ENCODE data around the gene POU2AF3.
"Not testable (repeated sequence)": the region's sequence is repeated elsewhere in the genome, so short reads cannot be mapped to it uniquely, and the experiment has no call there.

POU2AF3 gene

DNA sequence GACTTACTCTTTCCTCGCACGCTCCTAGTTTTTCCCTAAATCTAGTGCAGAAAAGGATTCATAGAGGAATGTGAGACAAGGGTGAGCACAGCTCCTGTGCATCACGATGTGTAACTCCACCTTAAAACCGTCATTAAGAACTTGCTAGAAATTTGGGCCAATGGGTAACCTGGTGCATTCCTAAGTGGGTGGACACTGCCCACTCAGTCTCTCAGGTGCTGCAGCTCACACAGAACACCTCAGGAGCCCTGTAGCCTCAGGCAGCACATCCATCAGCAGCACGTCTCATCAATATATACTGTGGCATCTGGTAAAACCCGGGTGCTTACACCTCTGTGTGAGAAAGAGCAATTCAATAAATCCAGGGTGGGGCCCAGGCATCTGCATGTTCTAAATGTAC is 12.4 kb downstream of the POU2AF3 start:
- no peaks in the 10 kb centered on the region for H3K4me1 ChIP-seq (ENCODE audit: insufficient read depth, low read length)
- no peak overlapping the region for H3K4me3 ChIP-seq (ENCODE audit: low read length)
- no peaks in the 10 kb centered on the region for H3K9me3 ChIP-seq (ENCODE audit: insufficient read depth, low read depth, low read length)
- H3K36me3 ChIP-seq (ENCODE audit: insufficient read depth, low read length): no peaks in the 10 kb centered on the region
- H3K9ac ChIP-seq (ENCODE audit: low read depth, low read length): no peak overlapping the region
- no peak overlapping the region for H3K27ac ChIP-seq (ENCODE audit: low read depth, low read length)
- WGBS: 84% methylated on average over 6 of the region's 6 CpGs
- no peaks in the 10 kb centered on the region for H3K27me3 ChIP-seq (ENCODE audit: insufficient read depth, low read length)

DNA sequence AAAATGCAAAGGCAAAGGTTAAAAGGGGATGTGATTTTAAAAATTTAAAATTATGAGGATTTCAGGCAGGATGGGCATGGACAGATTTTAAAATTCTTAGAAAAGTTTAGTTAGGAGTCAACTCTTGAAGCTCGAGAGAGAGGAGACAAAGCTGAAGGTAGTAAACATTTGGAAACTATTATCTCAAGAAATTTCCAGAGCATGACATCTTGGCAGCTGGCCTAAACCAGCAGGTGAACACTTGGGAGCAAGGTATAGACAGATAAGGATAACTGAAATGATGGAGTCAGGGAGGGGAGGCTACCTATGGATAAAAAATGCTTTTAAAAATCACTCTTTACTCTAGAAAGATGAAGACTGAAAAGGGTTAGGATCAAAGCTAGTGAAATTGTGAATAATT is 13.7 kb downstream of the POU2AF3 start:
- no peaks in the 10 kb centered on the region for H3K36me3 ChIP-seq (ENCODE audit: insufficient read depth, low read length)
- WGBS: 100% methylated on average over 1 of the region's 1 CpG
- H3K9me3 ChIP-seq (ENCODE audit: insufficient read depth, low read depth, low read length): no peaks in the 10 kb centered on the region
- no peak overlapping the region for H3K9ac ChIP-seq (ENCODE audit: low read depth, low read length)
- H3K4me3 ChIP-seq (ENCODE audit: low read length): no peak overlapping the region
- no peaks in the 10 kb centered on the region for H3K27me3 ChIP-seq (ENCODE audit: insufficient read depth, low read length)
- H3K27ac ChIP-seq (ENCODE audit: low read depth, low read length): no peak overlapping the region
- H3K4me1 ChIP-seq (ENCODE audit: insufficient read depth, low read length): no peaks in the 10 kb centered on the region

DNA sequence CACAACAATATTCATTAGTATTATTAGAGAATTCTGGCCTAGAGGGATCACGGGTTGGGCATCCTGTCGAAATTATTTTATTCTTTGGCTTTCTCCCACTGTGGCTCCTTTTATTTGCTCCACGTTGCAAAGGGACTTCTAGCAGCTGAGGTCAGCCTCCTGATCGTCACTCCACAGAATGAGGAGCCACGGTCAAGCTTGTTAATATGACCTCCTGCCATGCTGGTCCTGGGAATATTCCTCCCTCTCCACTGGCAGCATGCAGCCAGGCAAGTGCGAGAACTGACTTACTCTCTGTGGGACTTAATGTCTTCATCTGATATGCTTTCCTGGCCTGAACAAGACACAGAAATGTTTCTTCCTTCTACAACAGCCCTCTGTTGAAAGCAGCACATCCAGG is 20.9 kb downstream of the POU2AF3 start:
- Histone ChIP-seq H3K9ac (ENCODE audit: low read depth, low read length) (no peak overlapping the region), H3K27me3 (ENCODE audit: insufficient read depth, low read length) (no peaks in the 10 kb centered on the region), H3K27ac (ENCODE audit: low read depth, low read length) (no peak overlapping the region), H3K4me3 (ENCODE audit: low read length) (no peak overlapping the region), H3K9me3 (ENCODE audit: insufficient read depth, low read depth, low read length) (no peaks in the 10 kb centered on the region), H3K4me1 (ENCODE audit: insufficient read depth, low read length) (no peaks in the 10 kb centered on the region), H3K36me3 (ENCODE audit: insufficient read depth, low read length) (no peaks in the 10 kb centered on the region)
- WGBS: 87% methylated on average over 6 of the region's 6 CpGs

DNA sequence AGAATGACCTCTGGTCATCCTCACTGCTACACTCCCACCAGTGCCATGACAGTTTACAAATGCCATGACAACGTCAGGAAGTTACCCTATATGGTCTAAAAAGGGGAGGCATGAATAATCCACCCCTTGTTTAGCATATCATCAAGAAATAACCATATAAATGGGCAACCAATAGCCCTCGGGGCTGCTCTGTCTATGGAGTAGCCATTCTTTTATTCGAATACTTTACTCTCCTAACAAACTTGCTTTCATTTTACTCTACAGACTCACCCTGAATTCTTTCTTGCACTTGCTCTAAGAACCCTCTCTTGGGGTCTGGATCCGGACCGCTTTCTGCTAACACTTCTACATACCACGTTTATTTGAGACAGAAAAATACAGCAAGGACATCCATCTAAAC is 21.9 kb downstream of the POU2AF3 start:
- H3K27ac ChIP-seq (ENCODE audit: low read depth, low read length); H3K9ac ChIP-seq (ENCODE audit: low read depth, low read length); H3K27me3 ChIP-seq (ENCODE audit: insufficient read depth, low read length); H3K4me1 ChIP-seq (ENCODE audit: insufficient read depth, low read length); H3K9me3 ChIP-seq (ENCODE audit: insufficient read depth, low read depth, low read length); H3K4me3 ChIP-seq (ENCODE audit: low read length); H3K36me3 ChIP-seq (ENCODE audit: insufficient read depth, low read length): not testable (repeated sequence)
- WGBS: 86% methylated on average over 5 of the region's 6 CpGs

DNA sequence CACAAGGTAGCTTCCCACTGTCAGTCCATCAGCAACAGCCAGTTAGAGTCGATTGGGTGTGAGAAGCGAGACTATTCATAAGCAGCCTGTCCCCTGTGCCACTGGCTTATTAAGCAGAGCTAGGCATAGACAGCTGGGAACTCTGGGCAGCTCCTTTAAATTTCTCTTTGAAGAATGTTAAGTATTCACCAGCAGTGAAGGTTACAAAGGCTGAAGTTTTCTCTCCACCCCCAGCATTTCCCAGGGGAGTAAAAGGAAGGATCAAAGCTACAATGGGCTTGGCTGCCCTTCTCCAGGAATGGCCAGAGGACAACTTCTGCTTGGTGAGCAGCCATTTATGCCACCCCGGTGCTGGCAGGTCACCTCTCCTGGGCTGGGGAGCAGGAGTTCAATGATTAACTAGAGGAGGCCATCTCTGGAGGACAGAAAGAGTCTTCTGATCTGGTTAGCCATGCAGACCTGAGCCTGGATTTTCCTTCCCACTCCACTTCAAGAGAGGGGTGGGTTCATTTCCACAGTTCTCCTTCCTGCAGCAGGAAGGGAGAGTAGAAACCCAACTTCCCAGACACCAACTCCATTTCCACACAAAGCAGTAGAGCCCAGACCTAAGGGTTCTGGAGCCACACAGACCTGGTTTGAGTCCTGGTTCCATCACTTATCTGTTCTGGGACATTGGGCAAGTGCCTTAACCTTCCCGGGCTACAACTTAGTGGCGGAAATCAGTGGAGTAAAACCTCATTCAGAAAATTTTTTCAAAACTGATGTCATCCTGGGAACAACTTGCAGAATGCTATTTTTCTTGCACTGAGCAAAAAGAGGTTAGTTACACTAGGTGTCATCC is 22.6 kb downstream of the POU2AF3 start:
- H3K27ac ChIP-seq (ENCODE audit: low read depth, low read length): no peak overlapping the region
- no peaks in the 10 kb centered on the region for H3K27me3 ChIP-seq (ENCODE audit: insufficient read depth, low read length)
- no peaks in the 10 kb centered on the region for H3K4me1 ChIP-seq (ENCODE audit: insufficient read depth, low read length)
- H3K4me3 ChIP-seq (ENCODE audit: low read length): no peak overlapping the region
- no peak overlapping the region for H3K9ac ChIP-seq (ENCODE audit: low read depth, low read length)
- WGBS: 87% methylated on average over 5 of the region's 5 CpGs
- no peaks in the 10 kb centered on the region for H3K36me3 ChIP-seq (ENCODE audit: insufficient read depth, low read length)
- H3K9me3 ChIP-seq (ENCODE audit: insufficient read depth, low read depth, low read length): no peaks in the 10 kb centered on the region

DNA sequence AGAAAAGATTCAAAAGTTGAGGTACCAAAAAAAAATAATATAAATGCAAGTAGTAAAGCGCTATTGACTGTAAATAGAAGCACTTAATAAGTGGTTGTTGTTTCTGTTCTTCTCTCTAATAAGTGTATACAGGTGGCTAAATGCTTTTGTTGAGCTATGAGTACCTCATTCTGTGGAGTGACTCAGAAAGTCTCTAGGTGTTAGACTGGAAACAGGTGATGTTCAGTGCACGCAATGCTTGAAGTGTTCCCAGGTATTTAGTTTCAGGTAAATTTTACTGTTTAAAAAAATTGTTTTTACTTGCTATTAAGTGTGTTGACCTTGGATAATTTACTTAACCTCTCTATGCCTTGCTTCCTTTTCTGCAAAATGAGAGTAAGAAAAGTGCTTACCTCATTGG is 24.2 kb downstream of the POU2AF3 start:
- Histone ChIP-seq H3K4me3 (ENCODE audit: low read length) (no peak overlapping the region), H3K9me3 (ENCODE audit: insufficient read depth, low read depth, low read length) (no peaks in the 10 kb centered on the region), H3K27me3 (ENCODE audit: insufficient read depth, low read length) (no peaks in the 10 kb centered on the region), H3K9ac (ENCODE audit: low read depth, low read length) (no peak overlapping the region), H3K27ac (ENCODE audit: low read depth, low read length) (no peak overlapping the region), H3K4me1 (ENCODE audit: insufficient read depth, low read length) (no peaks in the 10 kb centered on the region), H3K36me3 (ENCODE audit: insufficient read depth, low read length) (no peaks in the 10 kb centered on the region)
- 100% methylated on average over 2 of the region's 2 CpGs for WGBS

DNA sequence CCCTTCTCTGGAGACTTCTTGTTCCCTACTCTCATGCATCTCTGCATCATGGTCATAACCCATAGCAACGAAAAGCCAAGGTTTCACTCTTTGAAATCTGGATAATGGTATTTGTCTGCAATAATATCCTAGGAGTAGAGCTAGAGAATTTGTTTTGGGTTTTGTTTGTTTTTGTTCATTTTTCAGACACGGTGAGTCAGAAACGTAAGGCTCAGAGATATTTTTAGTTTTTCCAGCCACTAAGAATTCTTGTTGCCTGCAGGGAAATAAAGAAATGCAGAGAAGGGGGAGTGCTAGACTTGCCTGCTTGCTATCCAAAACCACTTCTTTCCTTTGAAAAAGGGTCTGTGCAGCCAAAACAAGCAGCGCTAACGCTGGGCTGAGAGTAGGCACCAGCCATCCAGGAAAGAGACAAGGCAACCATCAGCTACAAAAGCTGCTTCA is 26.0 kb downstream of the POU2AF3 start:
- no peaks in the 10 kb centered on the region for H3K9me3 ChIP-seq (ENCODE audit: insufficient read depth, low read depth, low read length)
- no peaks in the 10 kb centered on the region for H3K27me3 ChIP-seq (ENCODE audit: insufficient read depth, low read length)
- WGBS: 95% methylated on average over 5 of the region's 5 CpGs
- H3K36me3 ChIP-seq (ENCODE audit: insufficient read depth, low read length): no peaks in the 10 kb centered on the region
- no peak overlapping the region for H3K9ac ChIP-seq (ENCODE audit: low read depth, low read length)
- H3K27ac ChIP-seq (ENCODE audit: low read depth, low read length): no peak overlapping the region
- no peaks in the 10 kb centered on the region for H3K4me1 ChIP-seq (ENCODE audit: insufficient read depth, low read length)
- no peak overlapping the region for H3K4me3 ChIP-seq (ENCODE audit: low read length)

DNA sequence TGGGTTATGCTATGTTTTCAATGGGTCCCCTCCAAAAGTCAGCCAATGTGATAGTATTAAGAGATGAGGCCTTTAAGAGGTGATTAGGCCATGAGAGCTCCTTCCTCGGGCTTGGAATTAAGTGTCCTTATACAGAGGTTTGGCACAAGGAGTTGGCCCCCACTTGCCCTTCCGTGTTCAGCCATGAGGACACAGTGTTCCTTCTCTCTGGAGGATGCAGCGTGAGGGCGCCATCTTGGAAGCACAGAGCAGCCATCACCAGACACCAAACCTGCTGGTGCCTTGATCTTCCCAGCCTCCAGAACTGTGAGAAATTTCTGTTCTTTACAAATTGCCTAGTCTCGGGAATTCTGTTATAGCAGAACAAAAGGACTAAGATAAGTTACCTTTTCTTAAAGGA is 26.9 kb downstream of the POU2AF3 start:
- H3K4me1 ChIP-seq (ENCODE audit: insufficient read depth, low read length): no peaks in the 10 kb centered on the region
- H3K9ac ChIP-seq (ENCODE audit: low read depth, low read length): no peak overlapping the region
- no peaks in the 10 kb centered on the region for H3K36me3 ChIP-seq (ENCODE audit: insufficient read depth, low read length)
- H3K4me3 ChIP-seq (ENCODE audit: low read length): no peak overlapping the region
- H3K27me3 ChIP-seq (ENCODE audit: insufficient read depth, low read length): no peaks in the 10 kb centered on the region
- no peaks in the 10 kb centered on the region for H3K9me3 ChIP-seq (ENCODE audit: insufficient read depth, low read depth, low read length)
- H3K27ac ChIP-seq (ENCODE audit: low read depth, low read length): no peak overlapping the region
- 93% methylated on average over 4 of the region's 5 CpGs for WGBS

DNA sequence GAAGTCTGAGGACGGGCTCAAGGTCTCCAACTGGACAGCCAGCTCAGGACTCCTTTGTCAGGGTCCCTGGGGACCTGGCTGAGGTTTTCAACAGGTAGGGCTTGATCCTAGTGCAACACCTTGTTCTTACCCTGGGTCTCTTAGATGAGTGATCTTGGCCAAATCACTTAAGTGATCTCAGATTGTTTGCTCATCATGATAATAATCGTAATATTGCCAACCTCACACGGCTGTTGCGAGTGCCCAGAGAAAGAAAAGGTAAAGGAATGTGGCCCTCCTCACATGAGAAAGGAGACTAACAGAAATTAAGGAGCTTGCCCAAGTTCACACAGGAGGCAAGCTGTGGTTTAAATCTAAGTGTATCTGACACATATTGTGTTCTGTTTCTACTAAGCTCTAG is 28.5 kb downstream of the POU2AF3 start:
- H3K27ac ChIP-seq (ENCODE audit: low read depth, low read length): no peak overlapping the region
- no peaks in the 10 kb centered on the region for H3K36me3 ChIP-seq (ENCODE audit: insufficient read depth, low read length)
- WGBS: 91% methylated on average over 4 of the region's 4 CpGs
- H3K4me3 ChIP-seq (ENCODE audit: low read length): no peak overlapping the region
- H3K27me3 ChIP-seq (ENCODE audit: insufficient read depth, low read length): no peaks in the 10 kb centered on the region
- no peaks in the 10 kb centered on the region for H3K4me1 ChIP-seq (ENCODE audit: insufficient read depth, low read length)
- no peak overlapping the region for H3K9ac ChIP-seq (ENCODE audit: low read depth, low read length)
- no peaks in the 10 kb centered on the region for H3K9me3 ChIP-seq (ENCODE audit: insufficient read depth, low read depth, low read length)

DNA sequence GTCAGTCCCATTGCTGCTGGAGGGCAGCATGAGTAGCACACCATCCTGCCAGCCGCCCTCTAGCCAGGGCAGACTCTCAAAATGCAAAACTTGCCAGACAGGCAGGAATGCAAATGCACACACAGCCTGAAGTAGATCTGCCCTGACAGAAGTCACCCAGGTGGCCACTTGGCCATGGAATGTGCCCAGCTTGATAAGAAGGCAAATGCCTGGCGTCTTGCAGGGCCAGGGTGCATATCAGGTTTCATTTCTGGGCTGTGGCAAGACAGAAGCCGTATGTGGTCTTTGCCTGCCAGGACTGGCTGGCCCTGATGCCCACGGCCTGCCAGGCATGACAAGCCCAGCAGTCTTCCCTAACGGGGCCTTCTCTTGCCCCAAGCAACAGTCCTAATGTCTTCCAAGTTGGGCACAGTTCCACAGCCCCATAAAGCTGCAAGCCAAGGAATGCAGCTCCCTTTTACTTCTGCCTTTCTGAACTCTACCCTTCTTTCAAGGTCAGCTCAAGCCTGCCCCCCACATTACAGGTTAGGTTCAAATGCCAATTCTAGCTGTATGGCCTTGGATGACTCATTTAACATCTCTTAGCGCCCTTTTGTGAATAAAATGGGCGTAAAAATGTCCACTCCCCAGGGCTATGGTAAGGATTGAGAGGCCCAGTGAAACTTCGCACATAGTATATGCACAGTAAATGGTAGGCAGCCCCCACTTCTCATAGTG is 29.7 kb downstream of the POU2AF3 start:
- Histone ChIP-seq H3K4me3 (ENCODE audit: low read length) (no peak overlapping the region), H3K9me3 (ENCODE audit: insufficient read depth, low read depth, low read length) (no peaks in the 10 kb centered on the region), H3K36me3 (ENCODE audit: insufficient read depth, low read length) (no peaks in the 10 kb centered on the region), H3K9ac (ENCODE audit: low read depth, low read length) (no peak overlapping the region), H3K27ac (ENCODE audit: low read depth, low read length) (no peak overlapping the region), H3K4me1 (ENCODE audit: insufficient read depth, low read length) (no peaks in the 10 kb centered on the region), H3K27me3 (ENCODE audit: insufficient read depth, low read length) (no peaks in the 10 kb centered on the region)
- WGBS: 88% methylated on average over 8 of the region's 8 CpGs

DNA sequence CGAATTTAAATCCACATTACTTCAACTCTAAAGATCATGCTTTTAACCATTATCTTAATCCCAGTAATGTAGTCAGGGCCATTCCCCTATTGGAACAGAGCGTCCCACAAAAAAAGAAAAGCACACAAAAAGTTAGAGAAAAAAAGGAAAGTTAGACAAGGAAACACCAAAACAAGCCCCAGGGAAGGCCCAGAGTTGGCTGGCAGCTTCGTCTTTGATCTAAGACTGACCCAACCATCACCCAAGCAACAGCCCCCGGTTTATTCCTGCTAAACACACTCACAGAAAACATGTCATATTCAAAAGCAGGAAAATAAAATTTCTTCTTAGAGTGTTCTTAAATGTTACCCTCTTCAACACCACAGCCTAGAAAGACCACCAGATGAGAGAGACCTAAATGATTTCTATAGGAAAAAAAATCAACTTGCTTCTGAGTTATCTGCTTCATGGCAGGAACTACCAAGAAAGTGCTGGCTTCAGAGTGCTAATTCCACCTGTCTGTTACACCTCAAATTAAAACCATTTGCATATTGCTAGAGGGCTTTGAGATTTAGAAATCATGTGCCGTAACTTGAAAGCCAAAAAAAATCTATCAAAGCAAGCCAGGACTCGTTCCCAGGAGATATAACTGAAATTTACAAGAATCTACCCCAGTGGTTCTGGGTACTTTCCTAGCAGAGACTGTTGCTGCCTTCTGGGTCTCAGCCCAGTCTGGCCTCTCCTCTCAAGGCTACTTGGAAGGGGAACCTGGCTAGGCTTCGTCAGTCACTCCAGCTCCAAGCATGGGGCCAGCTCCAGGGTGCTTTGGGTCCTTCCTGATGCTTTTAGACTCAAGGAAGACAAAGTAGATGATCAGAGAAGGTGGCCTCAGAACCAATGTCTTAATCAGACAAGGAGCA is 31.2 kb downstream of the POU2AF3 start:
- no peaks in the 10 kb centered on the region for H3K27me3 ChIP-seq (ENCODE audit: insufficient read depth, low read length)
- H3K9me3 ChIP-seq (ENCODE audit: insufficient read depth, low read depth, low read length): no peaks in the 10 kb centered on the region
- no peak overlapping the region for H3K27ac ChIP-seq (ENCODE audit: low read depth, low read length)
- no peaks in the 10 kb centered on the region for H3K36me3 ChIP-seq (ENCODE audit: insufficient read depth, low read length)
- H3K9ac ChIP-seq (ENCODE audit: low read depth, low read length): no peak overlapping the region
- WGBS: 89% methylated on average over 7 of the region's 7 CpGs
- no peak overlapping the region for H3K4me3 ChIP-seq (ENCODE audit: low read length)
- no peaks in the 10 kb centered on the region for H3K4me1 ChIP-seq (ENCODE audit: insufficient read depth, low read length)

All from HUES64 (cell line).